Coronary artery (tissue), 2 donors: ENCODE measurements around the gene PCDHA8.
"Not testable (repeated sequence)": the region's sequence is repeated elsewhere in the genome, so short reads cannot be mapped to it uniquely, and the experiment has no call there.

Experiments used
- DNase-seq: peaks from one replicate; pipeline ENCODE4 v3.0.0-alpha.2; 2017; ENCODE audit warnings: low spot score
- H3K27ac ChIP-seq, 2 donors: fragments of 200-600 bp; sonication (generic); one replicate each; pipeline ENCODE4 v1.5.1; 2016 to 2019
- H3K4me3 ChIP-seq: fragments of 200-600 bp; sonication (generic); 2 replicates; pipeline ENCODE4 v1.5.1; 2016; ENCODE audit warnings: mild to moderate bottlenecking, moderate library complexity
- TF ChIP-seq, protein P1 (sequence below): fragments of 200-600 bp; sonication (generic); IDR thresholded peaks from one replicate; pipeline ENCODE4 v1.5.1; 2019; ENCODE audit warnings: antibody characterized with exemption

The PCDHA8 gene

DNA sequence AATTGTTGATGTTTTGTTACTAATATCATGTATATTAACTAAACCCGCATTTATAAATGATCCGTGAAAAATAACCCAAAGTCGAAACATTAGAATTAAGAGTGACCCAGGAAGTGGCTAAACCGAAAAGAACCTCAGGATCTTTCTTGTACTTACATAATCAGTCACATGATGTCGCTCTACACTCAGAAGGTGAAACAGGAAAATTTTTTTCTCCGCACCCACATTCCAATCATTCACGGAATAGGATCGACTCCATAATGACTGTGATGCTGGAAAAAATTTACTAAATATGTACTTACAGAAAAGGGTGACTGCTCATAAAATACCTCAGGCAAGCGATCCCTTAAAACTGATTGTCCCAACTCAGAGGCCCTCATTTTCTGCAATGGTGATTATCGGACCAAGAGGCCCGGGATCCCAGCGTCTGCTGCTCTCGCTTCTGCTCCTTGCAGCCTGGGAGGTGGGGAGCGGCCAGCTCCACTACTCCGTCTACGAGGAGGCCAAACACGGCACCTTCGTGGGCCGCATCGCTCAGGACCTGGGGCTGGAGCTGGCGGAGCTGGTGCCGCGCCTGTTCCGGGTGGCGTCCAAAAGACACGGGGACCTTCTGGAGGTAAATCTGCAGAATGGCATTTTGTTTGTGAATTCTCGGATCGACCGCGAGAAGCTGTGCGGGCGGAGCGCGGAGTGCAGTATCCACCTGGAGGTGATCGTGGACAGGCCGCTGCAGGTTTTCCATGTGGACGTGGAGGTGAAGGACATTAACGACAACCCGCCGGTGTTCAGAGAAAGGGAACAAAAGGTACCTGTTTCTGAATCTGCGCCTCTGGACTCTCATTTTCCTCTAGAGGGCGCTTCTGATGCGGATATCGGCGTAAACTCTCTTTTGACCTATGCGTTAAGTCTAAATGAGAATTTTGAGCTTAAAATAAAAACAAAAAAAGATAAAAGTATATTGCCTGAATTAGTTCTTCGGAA, 34.4 kb downstream of the PCDHA8 start, which contains the start of gene PCDHA12:
Gene PCDHA12 (plus strand): TSS at position 224 of the 981 bp plus-strand sequence. CDS start 165 bp downstream, at position 389.
- Histone ChIP-seq H3K4me3 (peak within 1 kb of the TSS; percentile 18), H3K27ac (no peak within 1 kb of the TSS)
- TF ChIP-seq, protein P1, sequence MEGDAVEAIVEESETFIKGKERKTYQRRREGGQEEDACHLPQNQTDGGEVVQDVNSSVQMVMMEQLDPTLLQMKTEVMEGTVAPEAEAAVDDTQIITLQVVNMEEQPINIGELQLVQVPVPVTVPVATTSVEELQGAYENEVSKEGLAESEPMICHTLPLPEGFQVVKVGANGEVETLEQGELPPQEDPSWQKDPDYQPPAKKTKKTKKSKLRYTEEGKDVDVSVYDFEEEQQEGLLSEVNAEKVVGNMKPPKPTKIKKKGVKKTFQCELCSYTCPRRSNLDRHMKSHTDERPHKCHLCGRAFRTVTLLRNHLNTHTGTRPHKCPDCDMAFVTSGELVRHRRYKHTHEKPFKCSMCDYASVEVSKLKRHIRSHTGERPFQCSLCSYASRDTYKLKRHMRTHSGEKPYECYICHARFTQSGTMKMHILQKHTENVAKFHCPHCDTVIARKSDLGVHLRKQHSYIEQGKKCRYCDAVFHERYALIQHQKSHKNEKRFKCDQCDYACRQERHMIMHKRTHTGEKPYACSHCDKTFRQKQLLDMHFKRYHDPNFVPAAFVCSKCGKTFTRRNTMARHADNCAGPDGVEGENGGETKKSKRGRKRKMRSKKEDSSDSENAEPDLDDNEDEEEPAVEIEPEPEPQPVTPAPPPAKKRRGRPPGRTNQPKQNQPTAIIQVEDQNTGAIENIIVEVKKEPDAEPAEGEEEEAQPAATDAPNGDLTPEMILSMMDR: no peak
- no peak for DNase-seq

DNA sequence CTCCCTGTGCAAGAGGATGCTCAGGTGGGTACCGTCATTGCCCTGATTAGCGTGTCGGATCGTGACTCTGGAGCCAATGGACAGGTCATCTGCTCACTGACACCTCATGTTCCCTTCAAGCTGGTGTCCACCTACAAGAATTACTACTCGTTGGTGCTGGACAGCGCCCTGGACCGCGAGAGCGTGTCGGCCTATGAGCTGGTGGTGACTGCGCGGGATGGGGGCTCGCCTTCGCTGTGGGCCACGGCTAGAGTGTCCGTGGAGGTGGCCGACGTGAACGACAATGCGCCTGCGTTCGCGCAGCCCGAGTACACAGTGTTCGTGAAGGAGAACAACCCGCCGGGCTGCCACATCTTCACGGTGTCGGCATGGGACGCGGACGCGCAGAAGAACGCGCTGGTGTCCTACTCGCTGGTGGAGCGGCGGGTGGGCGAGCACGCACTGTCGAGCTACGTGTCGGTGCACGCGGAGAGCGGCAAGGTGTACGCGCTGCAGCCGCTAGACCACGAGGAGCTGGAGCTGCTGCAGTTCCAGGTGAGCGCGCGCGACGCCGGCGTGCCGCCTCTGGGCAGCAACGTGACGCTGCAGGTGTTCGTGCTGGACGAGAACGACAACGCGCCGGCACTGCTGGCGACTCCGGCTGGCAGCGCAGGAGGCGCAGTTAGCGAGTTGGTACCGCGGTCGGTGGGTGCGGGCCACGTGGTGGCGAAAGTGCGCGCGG, 35.7 kb downstream of the PCDHA8 start:
- peak overlapping the region; percentile 7 for H3K4me3 ChIP-seq
- DNase-seq, H3K27ac ChIP-seq: not testable (repeated sequence)

DNA sequence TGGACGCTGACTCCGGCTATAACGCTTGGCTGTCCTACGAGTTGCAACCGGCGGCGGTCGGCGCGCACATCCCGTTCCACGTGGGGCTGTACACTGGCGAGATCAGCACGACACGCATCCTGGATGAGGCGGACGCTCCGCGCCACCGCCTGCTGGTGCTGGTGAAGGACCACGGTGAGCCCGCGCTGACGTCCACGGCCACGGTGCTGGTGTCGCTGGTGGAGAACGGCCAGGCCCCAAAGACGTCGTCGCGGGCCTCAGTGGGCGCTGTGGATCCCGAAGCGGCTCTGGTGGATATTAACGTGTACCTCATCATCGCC, 36.2 kb downstream of the PCDHA8 start:
- no peak overlapping the region for H3K27ac ChIP-seq
- DNase-seq: no peak
- H3K4me3 ChIP-seq: no peak overlapping the region
- TF ChIP-seq, protein P1: no peak

DNA sequence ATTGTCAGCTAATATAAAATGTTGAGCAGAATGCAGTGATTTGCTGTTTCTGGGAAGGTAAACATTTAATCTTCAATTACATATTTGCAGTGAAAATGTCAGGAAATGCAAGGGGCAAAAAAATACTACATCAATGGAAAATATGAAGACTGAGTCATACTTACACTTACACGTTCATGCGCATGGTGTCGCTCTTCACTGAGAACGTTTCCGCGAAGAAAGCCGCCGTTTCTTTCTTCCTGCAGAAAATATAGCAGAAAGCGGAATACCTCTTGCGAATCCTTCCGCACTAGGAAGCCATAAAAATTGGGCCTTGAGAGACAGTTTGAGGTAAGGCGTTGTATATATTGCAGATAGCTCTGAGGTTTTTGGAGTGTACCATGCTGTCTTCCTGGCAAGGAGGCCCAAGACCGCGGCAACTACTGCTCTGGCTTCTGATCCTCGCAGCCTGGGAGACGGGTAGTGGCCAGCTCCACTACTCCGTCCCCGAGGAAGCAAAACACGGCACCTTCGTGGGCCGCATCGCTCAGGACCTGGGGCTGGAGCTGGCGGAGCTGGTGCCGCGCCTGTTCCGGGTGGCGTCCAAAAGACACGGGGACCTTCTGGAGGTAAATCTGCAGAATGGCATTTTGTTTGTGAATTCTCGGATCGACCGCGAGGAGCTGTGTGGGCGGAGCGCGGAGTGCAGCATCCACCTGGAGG, 41.1 kb downstream of the PCDHA8 start, which contains the start of gene PCDHA13:
Gene PCDHA13 (plus strand): TSS at position 236 of the 702 bp plus-strand sequence. CDS start 145 bp downstream, at position 381.
- TF ChIP-seq, protein P1: no peak
- no peak within 1 kb of the TSS for H3K27ac ChIP-seq
- DNase-seq: no peak
- H3K4me3 ChIP-seq: peak within 1 kb of the TSS; percentile 58

DNA sequence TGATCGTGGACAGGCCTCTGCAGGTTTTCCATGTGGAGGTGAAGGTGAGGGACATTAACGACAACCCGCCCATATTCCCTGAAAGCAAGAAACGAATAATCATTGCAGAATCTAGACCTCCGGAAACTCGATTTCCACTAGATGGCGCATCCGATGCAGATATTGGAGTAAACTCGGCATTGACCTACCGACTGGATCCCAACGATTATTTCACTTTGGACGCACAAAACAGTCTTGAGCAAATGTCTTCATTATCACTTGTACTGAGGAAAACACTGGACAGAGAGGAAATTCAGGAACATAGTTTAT, 41.6 kb downstream of the PCDHA8 start:
- H3K27ac ChIP-seq: no peak overlapping the region
- H3K4me3 ChIP-seq: peak overlapping the region; percentile 58
- TF ChIP-seq, protein P1: no peak
- no peak for DNase-seq

DNA sequence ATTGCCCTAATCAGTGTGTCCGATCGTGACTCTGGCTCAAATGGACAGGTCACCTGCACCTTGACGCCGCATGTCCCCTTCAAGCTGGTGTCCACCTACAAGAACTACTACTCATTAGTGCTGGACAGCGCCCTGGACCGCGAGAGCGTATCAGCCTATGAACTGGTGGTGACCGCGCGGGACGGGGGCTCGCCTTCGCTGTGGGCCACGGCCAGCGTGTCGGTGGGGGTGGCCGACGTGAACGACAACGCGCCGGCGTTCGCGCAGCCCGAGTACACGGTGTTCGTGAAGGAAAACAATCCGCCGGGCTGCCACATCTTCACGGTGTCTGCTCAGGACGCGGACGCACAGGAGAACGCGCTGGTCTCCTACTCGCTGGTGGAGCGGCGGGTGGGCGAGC, 42.4 kb downstream of the PCDHA8 start:
- DNase-seq: no peak
- TF ChIP-seq, protein P1: no peak
- Histone ChIP-seq H3K4me3 (no peak overlapping the region), H3K27ac (no peak overlapping the region)
